ENCODE data around the gene EEA1. TPM values are rescaled to one million over a fixed set of nuclear protein-coding genes. Genes with fewer than 3 reads are reported as not detected.
A peak's percentile ranks its signal among the peaks of the same experiment; 100 is the strongest.

The EEA1 gene
- total RNA-seq, 1 experiment from 2014 or later, result 7.9 TPM

DNA sequence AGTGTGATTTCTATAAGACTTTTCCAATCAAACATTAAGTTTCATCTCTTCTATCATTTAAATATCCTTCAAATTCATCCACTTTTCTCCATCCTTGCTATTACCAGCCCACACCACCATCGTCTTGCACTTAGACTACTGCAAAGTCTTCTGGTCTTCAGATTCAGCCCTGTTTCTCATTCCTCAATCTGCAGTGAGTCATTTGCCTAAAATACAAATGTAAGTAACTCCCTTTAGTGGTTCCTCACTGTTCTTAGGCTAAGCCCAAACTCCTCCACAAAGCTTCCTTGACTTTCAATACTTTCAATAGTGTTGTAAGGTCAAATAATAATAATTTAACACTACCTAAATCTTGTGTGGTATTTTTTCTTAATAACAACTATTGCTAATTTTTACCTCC lies 143.1 kb downstream of the EEA1 start:
- Histone ChIP-seq H3K9ac (ENCODE audit: low read length) (no peak overlapping the region), H3K36me3 (ENCODE audit: low read depth, low read length) (peaks cover 6% of the 10 kb centered on the region), H3K4me3 (ENCODE audit: low read length) (no peak overlapping the region), H3K9me2 (replicated peaks; ENCODE audit: low read length) (no peaks in the 10 kb centered on the region), H3K27ac (ENCODE audit: low read length) (no peak overlapping the region), H2AFZ (ENCODE audit: low read length) (no peak overlapping the region), H3K79me2 (ENCODE audit: low read length) (no peaks in the 10 kb centered on the region), H3F3A (ENCODE audit: low read length, unreplicated experiment) (no peaks in the 10 kb centered on the region), H3K4me1 (ENCODE audit: insufficient read depth, low read length) (no peaks in the 10 kb centered on the region), H3K9me3 (ENCODE audit: low read length) (no peaks in the 10 kb centered on the region), H4K20me1 (ENCODE audit: low read length) (no peaks in the 10 kb centered on the region), H3K4me2 (ENCODE audit: low read length) (no peak overlapping the region), H3K27me3 (ENCODE audit: low read length) (no peaks in the 10 kb centered on the region)
- DNase-seq (no peak), ATAC-seq (no peak)
- intact Hi-C loops (cut with micrococcal nuclease), result loop anchor here (5.0 to 10.0 kb wide), 2 partner anchors 46 to 349 kb away; no protein-coding TSS in a partner anchor
- POLR2A ChIA-PET (ENCODE audit: unreplicated experiment), result interaction anchor here (0.7 kb wide), 1 partner anchor 16 kb away, joined by 6 read pairs; no protein-coding TSS in a partner anchor
- TF ChIP-seq EZH2phosphoT487 (IDR thresholded peaks at IDR 0.05; ENCODE audit: borderline replicate concordance, low read length), result no peak
- TF ChIP-seq, protein P1, sequence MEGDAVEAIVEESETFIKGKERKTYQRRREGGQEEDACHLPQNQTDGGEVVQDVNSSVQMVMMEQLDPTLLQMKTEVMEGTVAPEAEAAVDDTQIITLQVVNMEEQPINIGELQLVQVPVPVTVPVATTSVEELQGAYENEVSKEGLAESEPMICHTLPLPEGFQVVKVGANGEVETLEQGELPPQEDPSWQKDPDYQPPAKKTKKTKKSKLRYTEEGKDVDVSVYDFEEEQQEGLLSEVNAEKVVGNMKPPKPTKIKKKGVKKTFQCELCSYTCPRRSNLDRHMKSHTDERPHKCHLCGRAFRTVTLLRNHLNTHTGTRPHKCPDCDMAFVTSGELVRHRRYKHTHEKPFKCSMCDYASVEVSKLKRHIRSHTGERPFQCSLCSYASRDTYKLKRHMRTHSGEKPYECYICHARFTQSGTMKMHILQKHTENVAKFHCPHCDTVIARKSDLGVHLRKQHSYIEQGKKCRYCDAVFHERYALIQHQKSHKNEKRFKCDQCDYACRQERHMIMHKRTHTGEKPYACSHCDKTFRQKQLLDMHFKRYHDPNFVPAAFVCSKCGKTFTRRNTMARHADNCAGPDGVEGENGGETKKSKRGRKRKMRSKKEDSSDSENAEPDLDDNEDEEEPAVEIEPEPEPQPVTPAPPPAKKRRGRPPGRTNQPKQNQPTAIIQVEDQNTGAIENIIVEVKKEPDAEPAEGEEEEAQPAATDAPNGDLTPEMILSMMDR (conservative IDR thresholded peaks at IDR 0.05; ENCODE audit: low read depth, low read length), result no peak
- TF ChIP-seq EZH2 (IDR thresholded peaks at IDR 0.05; ENCODE audit: low read length, unreplicated experiment), result no peak
- CTCF ChIA-PET, result interaction anchor here (0.6 to 0.8 kb wide), 2 partner anchors 140 to 349 kb away, joined by 3 to 4 read pairs; no protein-coding TSS in a partner anchor
- no TSS peak for BruUV-seq (replicated peaks)

DNA sequence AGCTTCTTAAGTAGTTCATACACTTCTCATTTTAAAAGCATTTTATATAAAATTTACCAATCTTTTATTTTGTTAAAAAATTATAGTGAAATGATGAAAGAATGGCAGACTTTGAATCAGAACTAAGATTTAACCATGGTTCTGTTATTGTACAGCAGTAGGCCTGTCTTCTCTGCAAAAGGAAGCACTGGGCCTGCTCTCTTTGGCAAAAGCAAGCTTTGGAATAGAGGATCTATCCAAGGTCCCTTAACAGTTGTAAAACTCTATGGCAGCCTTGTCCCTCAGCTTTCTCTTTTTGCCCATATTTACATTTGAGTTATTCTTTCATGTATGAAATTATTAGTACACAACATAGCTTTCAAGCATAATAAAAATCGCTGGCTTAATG lies 143.5 kb downstream of the EEA1 start:
- Histone ChIP-seq H3K27ac (ENCODE audit: low read length) (no peak overlapping the region), H3K79me2 (ENCODE audit: low read length) (no peaks in the 10 kb centered on the region), H3K4me1 (ENCODE audit: insufficient read depth, low read length) (no peaks in the 10 kb centered on the region), H3K27me3 (ENCODE audit: low read length) (no peaks in the 10 kb centered on the region), H3K4me3 (ENCODE audit: low read length) (no peak overlapping the region), H2AFZ (ENCODE audit: low read length) (no peak overlapping the region), H3K9ac (ENCODE audit: low read length) (no peak overlapping the region), H3K4me2 (ENCODE audit: low read length) (no peak overlapping the region), H3K36me3 (ENCODE audit: low read depth, low read length) (peaks cover 6% of the 10 kb centered on the region), H3F3A (ENCODE audit: low read length, unreplicated experiment) (no peaks in the 10 kb centered on the region), H4K20me1 (ENCODE audit: low read length) (no peaks in the 10 kb centered on the region), H3K9me2 (replicated peaks; ENCODE audit: low read length) (no peaks in the 10 kb centered on the region), H3K9me3 (ENCODE audit: low read length) (no peaks in the 10 kb centered on the region)
- no peak for DNase-seq
- TF ChIP-seq, protein P1 (conservative IDR thresholded peaks at IDR 0.05; ENCODE audit: low read depth, low read length), result no peak
- TF ChIP-seq EZH2 (IDR thresholded peaks at IDR 0.05; ENCODE audit: low read length, unreplicated experiment) (no peak), EZH2phosphoT487 (IDR thresholded peaks at IDR 0.05; ENCODE audit: borderline replicate concordance, low read length) (no peak)
- CTCF ChIA-PET, result interaction anchor here (0.6 to 0.8 kb wide), 2 partner anchors 141 to 350 kb away, joined by 3 to 4 read pairs; no protein-coding TSS in a partner anchor
- POLR2A ChIA-PET (ENCODE audit: unreplicated experiment), result interaction anchor here (0.7 kb wide), 1 partner anchor 16 kb away, joined by 6 read pairs; no protein-coding TSS in a partner anchor
- intact Hi-C loops (cut with micrococcal nuclease), result loop anchor here (1.0 to 10.0 kb wide), 7 partner anchors 47 to 634 kb away; partner anchors contain the start of gene EEA1
- 0 out of 2 replicates have a peak, but pooled peaks have one; percentile 24 for ATAC-seq
- BruUV-seq (replicated peaks), result no TSS peak

Data from PC-3 (cell line).